HG03064 (cell line): ENCODE results near the gene TRIM63.

Experiments
- ATAC-seq: cut with Tn5 transposase; IDR thresholded peaks from one replicate; pipeline ENCODE4 v1.9.1; 2021; ENCODE audit warnings: low read depth; ENCODE audit not compliant: unreplicated experiment

The TRIM63 gene

GRCh38 chr1:26035959-26036755 is 31.3 kb downstream of the TRIM63 start:
- peak; percentile 68 for ATAC-seq

GRCh38 chr1:26035203-26035958 is 32.0 kb downstream of the TRIM63 start:
- peak; percentile 71 for ATAC-seq

GRCh38 chr1:26034504-26035202 is 32.8 kb downstream of the TRIM63 start:
- no peak for ATAC-seq

- ATAC-seq: no peak
Measured at GRCh38 chr1:26032656-26033357, 34.6 kb downstream of the TRIM63 start.

GRCh38 chr1:26031611-26032220 is 35.7 kb downstream of the TRIM63 start:
- no peak for ATAC-seq

GRCh38 chr1:26031196-26031595 is 36.2 kb downstream of the TRIM63 start:
- ATAC-seq: no peak

GRCh38 chr1:26029864-26030481 is 37.5 kb downstream of the TRIM63 start:
- ATAC-seq: no peak

- ATAC-seq: no peak
Measured at GRCh38 chr1:26029054-26029863, 38.2 kb downstream of the TRIM63 start.

GRCh38 chr1:26028490-26028980 is 38.9 kb downstream of the TRIM63 start:
- no peak for ATAC-seq

- no peak for ATAC-seq
Measured at GRCh38 chr1:26027716-26028489, 39.5 kb downstream of the TRIM63 start.

- ATAC-seq: no peak
Measured at GRCh38 chr1:26025517-26025916, 41.9 kb downstream of the TRIM63 start.

- no peak for ATAC-seq
Measured at GRCh38 chr1:26025060-26025459, 42.4 kb downstream of the TRIM63 start.

- ATAC-seq: no peak
Measured at GRCh38 chr1:26023826-26024225, 43.6 kb downstream of the TRIM63 start.

- ATAC-seq: no peak
Measured at GRCh38 chr1:26023009-26023408, 44.4 kb downstream of the TRIM63 start.

GRCh38 chr1:26022404-26022779 is 45.0 kb downstream of the TRIM63 start:
- ATAC-seq: no peak

- ATAC-seq: no peak
Measured at GRCh38 chr1:26021647-26022403, 45.6 kb downstream of the TRIM63 start, which contains the start of gene EXTL1. EXTL1 (plus strand) TSS chr1:26021775; CDS start chr1:26022647, 872 bp downstream.

- ATAC-seq: no peak
Measured at GRCh38 chr1:26020941-26021646, 46.3 kb downstream of the TRIM63 start.
